Stimulated activated CD4-positive, alpha-beta T cell treated with anti-CD3 and anti-CD28 coated beads, Interleukin-4, amount 100 ng/mL, for 1 hour (primary cell): Measurements from ENCODE around the gene ZNF497.

Experiments
- DNase-seq: peaks from one replicate; pipeline ENCODE4 v3.0.0-alpha.2; 2020

ZNF497 gene

GRCh38 chr19:58346961-58347929 is 15.3 kb downstream of the ZNF497 start:
- peak; percentile 63 for DNase-seq

DNA sequence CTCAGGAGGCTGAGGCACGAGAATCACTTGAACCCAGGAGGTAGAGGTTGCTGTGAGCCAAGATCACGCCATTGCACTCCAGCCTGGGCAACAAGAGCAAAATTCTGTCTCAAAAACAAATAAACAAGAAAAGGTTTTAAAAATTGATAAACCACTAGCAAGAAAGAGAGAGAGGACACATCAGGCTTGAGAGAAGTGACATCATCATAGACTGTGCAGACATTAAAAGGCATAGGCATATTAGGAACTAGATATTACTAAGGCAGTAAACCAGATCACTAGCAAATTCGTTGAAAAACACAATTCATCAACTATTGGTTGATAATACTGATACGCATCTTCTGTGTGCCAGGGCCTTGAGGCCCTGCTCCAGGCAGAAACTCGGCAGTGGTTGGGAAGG is 17.0 kb downstream of the ZNF497 start:
- DNase-seq, result no peak

DNA sequence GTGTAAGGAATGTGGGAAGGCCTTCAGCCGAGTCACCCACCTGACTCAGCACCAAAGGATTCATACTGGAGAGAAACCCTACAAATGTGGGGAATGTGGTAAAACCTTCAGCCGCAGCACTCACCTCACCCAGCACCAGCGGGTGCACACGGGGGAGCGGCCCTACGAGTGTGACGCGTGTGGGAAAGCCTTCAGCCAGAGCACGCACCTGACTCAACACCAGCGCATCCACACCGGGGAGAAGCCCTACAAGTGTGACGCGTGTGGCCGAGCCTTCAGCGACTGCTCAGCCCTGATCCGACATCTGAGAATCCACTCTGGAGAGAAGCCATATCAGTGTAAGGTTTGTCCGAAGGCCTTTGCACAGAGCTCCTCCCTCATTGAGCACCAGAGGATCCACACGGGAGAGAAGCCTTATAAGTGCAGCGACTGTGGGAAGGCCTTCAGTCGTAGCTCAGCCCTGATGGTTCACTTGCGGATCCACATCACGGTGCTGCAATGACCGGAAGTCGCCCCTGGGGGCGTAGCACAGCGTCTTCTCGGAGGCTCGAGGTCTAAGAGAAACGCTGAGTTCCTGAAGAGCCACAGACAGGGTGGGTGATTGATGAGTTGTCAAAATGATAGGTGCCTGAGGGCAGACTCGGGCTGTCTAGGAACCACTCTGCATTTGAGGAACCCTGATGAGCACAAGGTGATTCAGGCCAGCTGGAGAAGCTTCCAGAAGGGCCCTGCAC is 23.6 kb downstream of the ZNF497 start:
- no peak for DNase-seq

- no peak for DNase-seq
Observed at GRCh38 chr19:58338336-58338735, 24.2 kb downstream of the ZNF497 start.

GRCh38 chr19:58336820-58337219 is 25.7 kb downstream of the ZNF497 start:
- DNase-seq, result no peak

GRCh38 chr19:58336216-58336615 is 26.3 kb downstream of the ZNF497 start:
- DNase-seq, result no peak

DNA sequence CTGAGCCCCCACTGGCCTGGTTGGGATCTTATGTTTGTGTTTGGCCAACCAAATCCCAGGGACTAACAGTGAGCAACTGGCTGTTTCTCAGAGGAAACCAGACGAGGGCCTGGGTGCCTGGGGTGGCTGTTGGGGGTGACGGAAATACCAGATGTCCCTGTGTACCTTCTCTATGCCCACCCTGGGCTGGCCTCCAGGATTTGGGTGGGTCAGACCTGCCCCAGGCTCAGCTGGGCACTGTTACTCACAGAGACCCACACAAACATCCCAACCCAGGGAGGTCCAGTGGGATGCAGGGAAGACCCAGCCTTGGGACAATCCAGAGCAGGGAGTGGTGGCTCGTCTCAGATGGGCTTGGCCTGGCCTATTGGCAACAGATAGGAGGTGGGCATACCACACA is 26.9 kb downstream of the ZNF497 start:
- DNase-seq, result no peak

DNA sequence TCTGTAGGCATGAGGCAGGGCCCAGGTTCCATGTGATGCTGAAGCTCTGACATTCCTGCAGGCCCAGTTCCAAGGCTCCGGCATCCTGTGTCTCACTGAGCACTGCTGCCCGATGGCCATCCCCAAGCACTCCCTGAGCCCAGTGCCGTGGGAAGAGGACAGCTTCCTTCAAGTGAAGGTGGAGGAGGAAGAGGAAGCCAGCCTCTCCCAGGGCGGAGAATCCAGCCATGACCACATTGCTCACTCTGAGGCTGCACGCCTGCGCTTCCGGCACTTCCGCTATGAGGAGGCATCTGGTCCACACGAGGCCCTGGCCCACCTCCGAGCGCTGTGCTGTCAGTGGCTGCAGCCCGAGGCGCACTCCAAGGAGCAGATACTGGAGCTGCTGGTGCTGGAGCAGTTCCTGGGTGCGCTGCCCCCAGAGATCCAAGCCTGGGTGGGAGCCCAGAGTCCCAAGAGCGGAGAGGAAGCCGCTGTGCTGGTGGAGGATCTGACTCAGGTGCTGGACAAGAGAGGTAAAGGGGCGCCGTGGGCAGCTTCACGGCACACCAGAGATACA is 27.8 kb downstream of the ZNF497 start:
- no peak for DNase-seq

- no peak for DNase-seq
Observed at GRCh38 chr19:58332697-58333096, 29.9 kb downstream of the ZNF497 start.

- no peak for DNase-seq
Observed at GRCh38 chr19:58330458-58330857, 32.1 kb downstream of the ZNF497 start.

- DNase-seq, result no peak
Observed at GRCh38 chr19:58328999-58329398, 33.6 kb downstream of the ZNF497 start.

DNA sequence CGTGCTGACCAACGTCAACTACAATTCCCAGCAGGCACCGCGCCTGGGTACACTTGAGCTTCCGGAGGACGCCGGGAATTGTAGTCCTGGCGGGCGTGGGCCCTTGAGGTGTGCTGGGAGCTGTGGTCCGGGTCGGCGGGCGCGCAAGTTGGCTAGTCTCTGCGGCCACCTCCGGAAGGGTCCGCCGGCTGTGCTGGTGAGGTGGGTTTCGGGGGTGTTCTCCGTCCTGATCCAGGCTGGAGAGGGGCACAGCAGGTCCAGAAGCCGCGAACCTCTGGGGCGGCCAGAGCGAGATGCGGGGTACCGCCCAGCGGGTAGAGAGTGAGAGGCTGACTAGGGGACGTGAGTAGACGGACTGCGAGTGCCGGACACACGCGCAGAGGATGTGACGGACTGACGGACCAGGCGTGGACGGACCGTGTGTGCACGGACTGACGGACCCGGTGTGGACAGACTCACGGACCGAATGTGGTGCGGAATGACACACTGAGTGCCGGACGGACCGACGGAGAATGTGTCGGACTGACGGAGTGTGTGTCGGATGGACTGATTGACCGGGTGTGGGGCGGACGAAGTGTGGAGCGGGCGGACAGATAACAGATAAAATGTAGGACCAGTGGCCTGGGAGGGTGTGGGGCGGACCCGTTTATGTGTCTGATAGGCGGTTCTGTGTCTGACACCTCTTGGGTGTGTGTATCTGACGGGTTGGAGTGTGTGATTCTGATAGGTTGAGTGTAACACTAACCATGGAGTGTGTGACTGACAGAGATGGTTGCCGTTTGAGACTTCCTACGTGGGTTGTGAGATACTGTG is 35.4 kb downstream of the ZNF497 start, which contains the start of gene ZSCAN22:
Gene ZSCAN22 (plus strand): TSS at position 81 of the 813 bp plus-strand sequence. CDS start 7,809 bp downstream, outside the sequence.
- DNase-seq, result peak; percentile 91

- no peak for DNase-seq
Observed at GRCh38 chr19:58326501-58326913, 36.0 kb downstream of the ZNF497 start.

DNA sequence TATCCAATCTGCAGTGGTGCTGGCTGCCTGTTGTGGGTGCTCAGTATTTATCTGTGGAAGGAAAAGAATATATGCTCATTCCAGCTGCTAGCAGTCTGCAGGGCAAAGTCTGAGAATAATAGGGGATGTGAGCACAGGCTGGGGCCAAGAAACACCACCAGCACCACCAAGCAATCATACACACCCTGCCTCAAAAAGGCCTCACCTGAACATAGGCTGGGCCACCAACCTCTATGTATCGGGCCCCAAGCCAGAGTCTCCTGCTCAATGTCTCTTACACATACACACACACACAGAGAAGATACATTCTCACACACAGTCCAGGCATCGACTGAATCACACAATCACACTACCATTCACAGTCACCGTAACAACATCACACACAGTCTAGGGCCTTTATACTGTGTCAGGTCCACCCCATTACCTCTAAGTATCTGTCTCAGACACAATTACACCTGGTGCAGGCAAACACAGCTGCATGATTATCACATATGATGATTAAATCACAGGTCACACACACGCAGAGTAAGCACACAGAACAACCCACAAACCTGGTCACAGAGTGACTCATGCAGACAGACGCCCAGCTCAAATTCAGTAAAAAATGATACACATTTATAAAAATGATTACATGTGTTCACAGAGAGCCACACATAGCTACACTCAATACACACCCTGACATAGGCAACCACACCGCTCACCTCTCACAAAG is 37.1 kb downstream of the ZNF497 start:
- DNase-seq, result no peak

- DNase-seq, result no peak
Observed at GRCh38 chr19:58319241-58319640, 43.3 kb downstream of the ZNF497 start.

DNA sequence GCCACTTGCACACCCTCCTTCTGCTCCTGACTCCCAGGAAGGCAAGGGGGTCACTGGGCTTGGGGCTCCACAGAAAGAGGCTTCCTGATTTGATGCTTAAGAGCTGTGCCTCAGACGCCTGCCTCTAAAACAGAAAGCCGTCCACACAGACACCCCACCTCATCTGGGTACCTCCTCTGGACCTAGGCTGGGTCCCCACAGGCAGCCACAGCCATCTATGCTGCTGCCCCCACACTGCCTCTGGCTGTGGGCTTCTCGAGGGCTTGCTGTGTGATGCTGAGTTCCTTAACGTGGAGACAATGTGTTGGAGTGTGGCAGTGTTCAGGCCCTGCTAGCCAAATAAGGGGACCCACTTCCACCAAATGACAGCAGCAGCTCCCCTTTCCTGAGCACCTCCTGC is 44.3 kb downstream of the ZNF497 start:
- no peak for DNase-seq

- no peak for DNase-seq
Observed at GRCh38 chr19:58317476-58318072, 45.0 kb downstream of the ZNF497 start.

GRCh38 chr19:58315580-58315979 is 47.0 kb downstream of the ZNF497 start:
- DNase-seq, result no peak

GRCh38 chr19:58311345-58311865 is 51.1 kb downstream of the ZNF497 start:
- DNase-seq, result no peak

GRCh38 chr19:58310685-58311084 is 51.9 kb downstream of the ZNF497 start:
- peak; percentile 19 for DNase-seq

DNA sequence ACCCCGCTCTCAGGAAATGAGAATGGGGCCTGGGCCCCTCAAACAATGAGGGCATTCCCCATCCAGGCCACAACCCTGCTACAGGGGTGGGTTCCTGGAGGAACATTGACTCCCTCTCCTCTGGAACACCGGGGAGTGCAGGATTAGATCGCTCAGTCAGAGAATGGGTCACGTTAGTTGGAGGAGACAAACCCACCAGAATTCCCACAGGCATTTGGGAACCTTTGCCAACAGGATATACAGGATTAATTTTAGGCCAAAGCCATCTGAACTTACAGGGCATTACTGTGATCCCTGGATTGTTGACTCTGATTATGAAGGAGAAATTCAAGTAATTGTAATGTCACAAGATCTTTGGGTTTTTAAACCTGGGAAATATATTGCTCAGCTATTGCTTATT is 54.8 kb downstream of the ZNF497 start:
- no peak for DNase-seq
